Nephron progenitor cell (in vitro differentiated cells): ENCODE data around the gene EFTUD2.
A peak's percentile ranks its signal among the peaks of the same experiment; 100 is the strongest.

Experiments used
- DNase-seq: peaks from one replicate; pipeline ENCODE4 v3.0.0; 2021
- H3K27ac Mint-ChIP-seq: 2 replicates; pipeline ENCODE4 v1.8.0; 2021; ENCODE audit warnings: mild to moderate bottlenecking, moderate library complexity, mixed read lengths
- H3K27me3 Mint-ChIP-seq: 2 replicates; pipeline ENCODE4 v1.8.0; 2021; ENCODE audit warnings: mild to moderate bottlenecking, low read depth, mixed read lengths; ENCODE audit not compliant: poor library complexity
- H3K36me3 Mint-ChIP-seq: 2 replicates; pipeline ENCODE4 v1.8.0; 2021; ENCODE audit warnings: low read depth, mixed read lengths
- H3K4me1 Mint-ChIP-seq: 2 replicates; pipeline ENCODE4 v1.8.0; 2021; ENCODE audit warnings: mixed read lengths
- H3K4me3 Mint-ChIP-seq: 2 replicates; pipeline ENCODE4 v1.8.0; 2021; ENCODE audit warnings: mild to moderate bottlenecking, moderate library complexity, mixed read lengths
- H3K9me3 Mint-ChIP-seq: 2 replicates; pipeline ENCODE4 v1.8.0; 2021; ENCODE audit warnings: mild to moderate bottlenecking, moderate library complexity, mixed read lengths
- TF ChIP-seq, protein P1 (sequence below): fragments of 200-600 bp; sonication (generic); IDR thresholded peaks from 2 replicates; pipeline ENCODE4 v1.5.0; 2021; ENCODE audit warnings: antibody characterized with exemption

EFTUD2 gene

GRCh38 chr17:44910231-44911106 is 11.2 kb upstream of the EFTUD2 start:
- H3K27ac Mint-ChIP-seq, result no peak overlapping the region
- H3K4me3 Mint-ChIP-seq, result peak overlapping the region; percentile 39
- no peak for DNase-seq
- no peaks in the 10 kb centered on the region for H3K36me3 Mint-ChIP-seq
- H3K27me3 Mint-ChIP-seq, result peaks cover 47% of the 10 kb centered on the region
- no peaks in the 10 kb centered on the region for H3K9me3 Mint-ChIP-seq
- TF ChIP-seq, protein P1, sequence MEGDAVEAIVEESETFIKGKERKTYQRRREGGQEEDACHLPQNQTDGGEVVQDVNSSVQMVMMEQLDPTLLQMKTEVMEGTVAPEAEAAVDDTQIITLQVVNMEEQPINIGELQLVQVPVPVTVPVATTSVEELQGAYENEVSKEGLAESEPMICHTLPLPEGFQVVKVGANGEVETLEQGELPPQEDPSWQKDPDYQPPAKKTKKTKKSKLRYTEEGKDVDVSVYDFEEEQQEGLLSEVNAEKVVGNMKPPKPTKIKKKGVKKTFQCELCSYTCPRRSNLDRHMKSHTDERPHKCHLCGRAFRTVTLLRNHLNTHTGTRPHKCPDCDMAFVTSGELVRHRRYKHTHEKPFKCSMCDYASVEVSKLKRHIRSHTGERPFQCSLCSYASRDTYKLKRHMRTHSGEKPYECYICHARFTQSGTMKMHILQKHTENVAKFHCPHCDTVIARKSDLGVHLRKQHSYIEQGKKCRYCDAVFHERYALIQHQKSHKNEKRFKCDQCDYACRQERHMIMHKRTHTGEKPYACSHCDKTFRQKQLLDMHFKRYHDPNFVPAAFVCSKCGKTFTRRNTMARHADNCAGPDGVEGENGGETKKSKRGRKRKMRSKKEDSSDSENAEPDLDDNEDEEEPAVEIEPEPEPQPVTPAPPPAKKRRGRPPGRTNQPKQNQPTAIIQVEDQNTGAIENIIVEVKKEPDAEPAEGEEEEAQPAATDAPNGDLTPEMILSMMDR, result no peak
- H3K4me1 Mint-ChIP-seq, result peaks cover 23% of the 10 kb centered on the region

GRCh38 chr17:44909681-44910144 is 10.5 kb upstream of the EFTUD2 start:
- TF ChIP-seq, protein P1, result no peak
- H3K27me3 Mint-ChIP-seq, result peaks cover 46% of the 10 kb centered on the region
- H3K4me1 Mint-ChIP-seq, result peaks cover 23% of the 10 kb centered on the region
- H3K4me3 Mint-ChIP-seq, result no peak overlapping the region
- H3K9me3 Mint-ChIP-seq, result no peaks in the 10 kb centered on the region
- H3K36me3 Mint-ChIP-seq, result no peaks in the 10 kb centered on the region
- no peak overlapping the region for H3K27ac Mint-ChIP-seq
- no peak for DNase-seq

DNA sequence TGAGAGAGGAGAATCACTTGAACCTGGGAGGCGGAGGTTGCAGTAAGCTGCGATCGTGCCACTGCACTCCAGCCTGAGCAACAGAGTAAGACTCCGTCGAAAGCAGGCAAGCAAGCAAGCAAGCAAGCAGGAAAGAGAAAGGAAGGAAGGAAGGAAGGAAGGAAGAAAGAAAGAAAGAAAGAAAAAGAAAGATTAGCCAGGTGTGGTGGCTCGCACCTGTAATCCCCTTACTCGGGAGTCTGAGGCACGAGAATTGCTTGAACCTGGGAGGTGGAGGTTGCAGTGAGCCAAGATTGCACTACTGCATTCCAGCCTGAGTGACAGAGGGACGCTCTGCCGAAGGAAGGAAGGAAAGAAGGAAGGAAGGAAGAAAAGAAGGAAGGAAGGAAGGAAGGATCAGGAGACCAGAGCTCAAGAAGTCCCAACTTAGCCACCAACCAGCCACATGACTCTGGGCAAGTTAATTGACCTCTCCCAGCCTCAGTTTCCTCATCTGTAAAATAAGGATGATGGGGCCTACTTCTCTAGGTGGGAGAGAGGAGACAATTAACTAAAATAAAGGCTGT is 9.6 kb upstream of the EFTUD2 start:
- no peak for DNase-seq
- peaks cover 38% of the 10 kb centered on the region for H3K27me3 Mint-ChIP-seq
- H3K27ac Mint-ChIP-seq, result no peak overlapping the region
- no peaks in the 10 kb centered on the region for H3K36me3 Mint-ChIP-seq
- TF ChIP-seq, protein P1, result no peak
- peaks cover 23% of the 10 kb centered on the region for H3K4me1 Mint-ChIP-seq
- H3K4me3 Mint-ChIP-seq, result no peak overlapping the region
- no peaks in the 10 kb centered on the region for H3K9me3 Mint-ChIP-seq

GRCh38 chr17:44907729-44908470 is 8.7 kb upstream of the EFTUD2 start:
- TF ChIP-seq, protein P1, result no peak
- no peaks in the 10 kb centered on the region for H3K36me3 Mint-ChIP-seq
- H3K27ac Mint-ChIP-seq, result no peak overlapping the region
- no peak overlapping the region for H3K4me3 Mint-ChIP-seq
- H3K4me1 Mint-ChIP-seq, result peaks cover 17% of the 10 kb centered on the region
- H3K27me3 Mint-ChIP-seq, result peaks cover 29% of the 10 kb centered on the region
- no peak for DNase-seq
- no peaks in the 10 kb centered on the region for H3K9me3 Mint-ChIP-seq

GRCh38 chr17:44906763-44907728 is 7.8 kb upstream of the EFTUD2 start:
- no peak overlapping the region for H3K4me3 Mint-ChIP-seq
- TF ChIP-seq, protein P1, result no peak
- no peak overlapping the region for H3K27ac Mint-ChIP-seq
- no peak for DNase-seq
- peaks cover 13% of the 10 kb centered on the region for H3K4me1 Mint-ChIP-seq
- peaks cover 21% of the 10 kb centered on the region for H3K27me3 Mint-ChIP-seq
- H3K36me3 Mint-ChIP-seq, result no peaks in the 10 kb centered on the region
- H3K9me3 Mint-ChIP-seq, result no peaks in the 10 kb centered on the region
